ENCODE data around the gene EDC4.
A peak's percentile ranks its signal among the peaks of the same experiment; 100 is the strongest.
"Not testable (repeated sequence)": the region's sequence is repeated elsewhere in the genome, so short reads cannot be mapped to it uniquely, and the experiment has no call there.

The EDC4 gene

DNA sequence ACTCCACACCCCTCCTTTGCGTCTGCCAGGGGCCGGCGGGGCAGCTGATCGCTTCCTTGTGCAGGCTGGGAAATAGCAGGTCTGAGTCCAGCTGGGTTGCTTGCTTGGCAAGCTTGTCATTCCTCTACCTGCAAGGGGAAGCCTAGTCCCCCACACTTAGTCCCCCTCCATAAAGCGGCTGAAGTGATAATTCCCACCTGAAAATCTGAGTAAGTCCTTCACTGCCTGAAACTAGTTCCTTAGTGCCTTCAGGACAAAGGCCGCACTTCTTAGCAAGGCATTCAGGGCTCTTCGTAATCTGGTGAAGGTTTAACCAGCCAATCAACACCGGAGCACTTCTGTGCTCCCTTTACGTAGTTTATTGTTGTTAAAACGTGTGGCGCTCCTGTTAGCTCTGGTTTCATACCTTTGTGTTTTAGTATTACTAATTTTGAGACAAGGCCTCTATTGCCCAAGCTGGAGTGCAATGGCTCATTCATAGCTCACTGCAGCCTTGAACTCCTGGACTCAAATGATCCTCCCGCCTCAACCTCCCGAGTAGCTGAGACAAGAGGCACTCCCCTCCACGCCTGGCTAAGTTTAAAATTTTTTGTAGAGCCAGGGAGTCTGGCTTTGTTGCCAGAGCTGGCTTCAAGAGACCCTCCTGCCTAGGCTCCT, 21.0 kb downstream of the EDC4 start:
- peak overlapping the region; percentile 70 for H3K27ac ChIP-seq
- no peak for DNase-seq (ENCODE audit: low read depth, low spot score)

- DNase-seq (ENCODE audit: low read depth, low spot score): no peak
Observed at GRCh38 chr16:67897231-67897630, 24.4 kb downstream of the EDC4 start.

DNA sequence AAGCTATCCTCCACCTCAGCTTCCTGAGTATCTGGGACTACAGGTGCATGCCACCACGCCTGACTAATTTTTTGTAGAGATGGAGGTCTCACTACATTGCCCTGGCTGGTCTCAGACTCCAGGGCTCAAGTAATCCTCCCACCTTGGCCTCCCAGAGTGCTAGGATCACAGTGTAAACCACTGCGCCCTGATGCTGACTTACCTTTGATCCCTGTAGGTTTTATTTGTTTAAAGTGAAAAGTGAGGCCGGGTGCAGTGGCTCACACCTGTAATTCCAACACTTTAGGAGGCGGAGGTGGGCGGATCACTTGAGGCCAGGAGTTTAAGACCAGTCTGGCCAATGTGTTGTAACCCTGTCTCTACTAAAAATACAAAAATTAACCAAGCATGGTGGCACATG, 28.9 kb downstream of the EDC4 start:
- no peak overlapping the region for H3K27ac ChIP-seq

More at GRCh38 chr16:67897231-67897630, 24.4 kb downstream of the EDC4 start:
- no peak overlapping the region for H3K27ac ChIP-seq

DNA sequence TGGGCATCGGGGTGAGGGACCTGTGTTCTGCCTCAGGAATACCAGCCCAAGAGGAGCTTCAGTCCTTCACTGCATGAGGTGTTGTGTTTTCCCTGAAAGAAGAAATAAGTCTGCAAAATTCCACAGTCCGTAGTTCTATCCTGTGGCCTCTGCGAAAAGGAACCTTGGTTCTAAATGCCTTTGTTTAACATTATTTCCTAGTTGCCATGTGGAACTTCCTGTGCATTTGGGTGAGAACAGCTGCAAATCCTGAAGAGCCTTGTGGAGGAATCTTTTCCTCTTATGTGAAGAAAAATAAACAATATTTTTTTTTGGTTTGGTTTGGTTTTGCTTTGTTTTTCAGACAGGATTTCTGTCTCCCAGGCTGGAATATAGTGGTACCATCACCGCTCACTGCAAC, 30.0 kb downstream of the EDC4 start:
- H3K27ac ChIP-seq: no peak overlapping the region

More for the DNA sequence above, 28.9 kb downstream of the EDC4 start:
- no peak for DNase-seq (ENCODE audit: low read depth, low spot score)

DNA sequence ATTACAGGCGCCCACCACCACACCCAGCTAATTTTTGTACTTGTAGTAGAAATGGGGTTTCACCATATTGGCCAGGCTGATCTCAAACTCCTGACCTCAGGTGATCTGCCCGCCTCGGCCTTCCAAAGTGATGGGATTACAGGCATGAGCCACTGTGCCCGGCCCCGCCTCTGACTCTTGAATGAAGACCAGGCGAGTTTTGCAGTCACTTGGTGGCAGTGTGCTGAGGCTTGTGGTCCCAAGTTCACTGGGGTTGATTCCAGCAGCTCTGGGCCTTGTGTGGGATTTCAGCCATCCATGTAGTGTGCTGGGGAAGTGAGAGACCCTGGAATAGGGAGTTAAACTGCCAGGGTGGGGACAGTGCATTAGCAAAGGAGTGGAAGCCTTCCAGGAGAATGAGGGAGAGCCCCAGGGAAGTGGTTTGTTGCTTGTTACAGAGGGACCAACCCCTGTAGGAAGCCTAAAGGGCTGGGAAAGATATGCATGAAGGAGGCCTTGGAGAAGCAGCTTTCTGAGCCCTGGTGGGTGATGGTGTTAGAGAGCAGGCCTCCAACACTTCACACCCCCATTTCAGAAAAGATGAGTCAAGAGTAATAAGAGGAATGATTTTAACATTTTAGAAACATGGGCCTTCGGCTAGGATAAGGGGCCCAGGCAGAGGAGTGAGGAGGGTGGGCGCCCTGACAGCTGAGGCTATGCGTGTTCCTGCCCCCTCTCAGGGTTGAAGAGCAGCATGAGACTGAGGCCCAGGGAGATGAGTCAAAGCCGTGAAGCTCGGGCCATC, 34.7 kb downstream of the EDC4 start:
- no peak overlapping the region for H3K27ac ChIP-seq
- no peak for DNase-seq (ENCODE audit: low read depth, low spot score)

More for the DNA sequence above, 30.0 kb downstream of the EDC4 start:
- DNase-seq (ENCODE audit: low read depth, low spot score): no peak

DNA sequence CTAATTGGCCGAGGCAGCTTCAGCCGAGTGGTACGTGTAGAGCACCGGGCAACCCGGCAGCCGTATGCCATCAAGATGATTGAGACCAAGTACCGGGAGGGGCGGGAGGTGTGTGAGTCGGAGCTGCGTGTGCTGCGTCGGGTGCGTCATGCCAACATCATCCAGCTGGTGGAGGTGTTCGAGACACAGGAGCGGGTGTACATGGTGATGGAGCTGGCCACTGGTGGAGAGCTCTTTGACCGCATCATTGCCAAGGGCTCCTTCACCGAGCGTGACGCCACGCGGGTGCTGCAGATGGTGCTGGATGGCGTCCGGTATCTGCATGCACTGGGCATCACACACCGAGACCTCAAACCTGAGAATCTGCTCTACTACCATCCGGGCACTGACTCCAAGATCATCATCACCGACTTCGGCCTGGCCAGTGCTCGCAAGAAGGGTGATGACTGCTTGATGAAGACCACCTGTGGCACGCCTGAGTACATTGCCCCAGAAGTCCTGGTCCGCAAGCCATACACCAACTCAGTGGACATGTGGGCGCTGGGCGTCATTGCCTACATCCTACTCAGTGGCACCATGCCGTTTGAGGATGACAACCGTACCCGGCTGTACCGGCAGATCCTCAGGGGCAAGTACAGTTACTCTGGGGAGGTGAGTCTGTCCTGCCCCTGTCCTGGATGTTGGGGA, 36.3 kb downstream of the EDC4 start:
- no peak for DNase-seq (ENCODE audit: low read depth, low spot score)
- H3K27ac ChIP-seq: no peak overlapping the region

DNA sequence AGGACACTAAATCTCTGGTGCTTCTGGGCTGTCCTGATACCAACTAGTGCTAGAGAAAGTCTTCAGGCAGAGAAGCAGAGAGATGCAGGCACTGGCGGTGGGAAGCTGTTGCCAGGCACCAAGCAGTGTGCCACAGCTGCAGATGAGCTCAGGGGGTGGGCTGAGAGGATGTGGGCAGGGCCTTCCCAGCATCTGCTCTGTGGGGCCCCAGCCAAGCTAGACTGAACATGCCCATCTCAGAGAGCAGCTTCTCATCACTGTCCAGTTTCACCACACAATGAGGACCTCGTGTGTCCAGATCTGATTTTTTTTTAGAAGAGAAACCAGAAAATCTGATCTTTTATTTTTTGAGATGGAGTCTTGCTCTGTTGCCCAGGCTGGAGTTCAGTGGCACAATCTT, 37.3 kb downstream of the EDC4 start:
- no peak overlapping the region for H3K27ac ChIP-seq
- DNase-seq (ENCODE audit: low read depth, low spot score): no peak

DNA sequence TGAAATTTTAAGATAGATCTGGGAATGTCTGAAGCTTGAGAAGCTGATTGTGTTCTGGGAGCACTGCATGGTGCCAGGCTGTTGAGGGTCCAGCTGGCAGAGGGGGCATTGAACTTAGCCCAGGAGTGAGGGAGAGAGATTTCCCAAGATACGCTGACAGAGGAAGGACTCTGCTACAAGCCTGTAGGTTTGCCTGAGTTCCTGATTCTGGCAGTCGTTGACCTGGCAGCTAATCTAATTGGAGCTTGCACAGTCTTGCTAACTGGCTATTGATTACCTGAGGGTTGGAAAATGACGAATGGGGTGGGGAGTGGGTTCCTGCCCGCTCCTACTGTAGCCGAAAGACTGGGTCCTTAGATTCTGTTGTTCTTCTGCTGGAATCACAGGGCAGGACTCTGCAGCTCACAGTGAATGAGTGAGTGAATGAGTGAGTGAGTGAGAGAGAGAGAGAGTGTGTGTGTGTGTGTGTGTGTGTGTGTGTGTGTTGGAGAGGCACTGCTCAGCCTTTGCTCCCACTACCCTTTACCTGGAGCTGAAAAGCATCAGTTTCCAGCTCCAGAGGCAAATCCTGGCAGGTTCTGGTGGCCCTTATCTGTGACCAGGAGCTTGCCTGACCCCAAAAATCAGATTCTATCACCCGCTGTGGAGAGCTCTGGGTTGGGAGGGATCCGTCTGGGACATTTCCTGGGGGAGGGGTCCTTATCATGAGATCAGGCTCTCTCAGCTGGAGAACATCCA, 42.1 kb downstream of the EDC4 start:
- no peak overlapping the region for H3K27ac ChIP-seq
- DNase-seq (ENCODE audit: low read depth, low spot score): no peak

GRCh38 chr16:67915496-67915769, 42.6 kb downstream of the EDC4 start:
- not testable (repeated sequence) for H3K27ac ChIP-seq; DNase-seq (ENCODE audit: low read depth, low spot score)

- H3K27ac ChIP-seq: no peak overlapping the region
- DNase-seq (ENCODE audit: low read depth, low spot score): no peak
Observed at GRCh38 chr16:67915831-67916723, 43.2 kb downstream of the EDC4 start.

DNA sequence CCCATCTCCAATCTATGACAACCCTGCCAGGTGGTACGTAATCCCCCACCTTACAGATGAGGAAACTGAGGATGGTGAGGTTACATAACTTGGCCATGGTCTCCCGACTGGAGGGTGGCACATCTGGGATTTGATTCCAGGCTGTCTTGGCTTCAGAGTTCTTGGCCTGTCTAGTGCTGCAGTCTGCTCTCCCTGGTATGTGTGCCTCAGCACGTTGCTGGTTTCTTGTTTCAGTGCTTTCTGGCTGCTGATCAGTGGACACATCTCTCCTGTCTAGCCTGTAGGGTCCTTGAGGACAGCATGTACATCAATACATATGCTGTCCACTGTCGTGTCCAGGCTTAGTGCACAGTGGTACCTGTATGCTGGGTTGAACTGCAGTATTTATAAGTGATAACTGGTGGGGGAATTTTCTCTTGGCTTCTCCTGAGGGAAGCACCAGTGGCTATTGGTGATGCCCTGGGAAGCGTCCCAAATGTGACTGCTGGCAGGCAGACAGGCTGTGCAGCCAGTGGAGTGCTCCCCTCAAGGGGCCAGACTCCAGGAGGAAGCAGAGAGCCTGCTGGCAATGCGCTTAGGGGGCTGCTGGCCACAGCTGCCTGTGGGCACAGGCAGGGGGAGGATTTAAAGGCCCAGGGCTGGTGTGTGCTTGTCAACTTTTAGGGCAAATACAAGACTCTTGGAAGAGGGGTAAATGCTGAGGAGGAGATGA, 44.4 kb downstream of the EDC4 start:
- H3K27ac ChIP-seq: no peak overlapping the region
- DNase-seq (ENCODE audit: low read depth, low spot score): no peak

DNA sequence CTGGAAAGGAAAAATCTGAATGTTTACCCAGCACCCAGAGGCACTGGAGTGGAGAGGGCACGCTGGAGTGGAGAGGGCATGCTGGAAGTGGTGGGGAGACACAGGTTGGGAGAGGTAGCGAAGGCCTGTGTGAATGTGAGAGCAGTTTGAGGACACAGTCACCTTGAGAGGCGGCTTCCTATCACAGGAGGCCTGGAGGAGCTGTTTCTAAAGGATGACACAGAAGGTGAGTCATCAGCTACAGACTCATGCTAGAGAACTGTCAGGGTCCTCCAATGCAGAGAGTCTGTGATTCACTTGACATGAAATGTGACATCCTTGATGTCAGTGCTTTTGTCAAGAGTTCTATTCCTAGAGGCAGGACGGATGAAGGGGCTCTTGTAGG, 45.0 kb downstream of the EDC4 start:
- DNase-seq (ENCODE audit: low read depth, low spot score): peak; percentile 57
- no peak overlapping the region for H3K27ac ChIP-seq

DNA sequence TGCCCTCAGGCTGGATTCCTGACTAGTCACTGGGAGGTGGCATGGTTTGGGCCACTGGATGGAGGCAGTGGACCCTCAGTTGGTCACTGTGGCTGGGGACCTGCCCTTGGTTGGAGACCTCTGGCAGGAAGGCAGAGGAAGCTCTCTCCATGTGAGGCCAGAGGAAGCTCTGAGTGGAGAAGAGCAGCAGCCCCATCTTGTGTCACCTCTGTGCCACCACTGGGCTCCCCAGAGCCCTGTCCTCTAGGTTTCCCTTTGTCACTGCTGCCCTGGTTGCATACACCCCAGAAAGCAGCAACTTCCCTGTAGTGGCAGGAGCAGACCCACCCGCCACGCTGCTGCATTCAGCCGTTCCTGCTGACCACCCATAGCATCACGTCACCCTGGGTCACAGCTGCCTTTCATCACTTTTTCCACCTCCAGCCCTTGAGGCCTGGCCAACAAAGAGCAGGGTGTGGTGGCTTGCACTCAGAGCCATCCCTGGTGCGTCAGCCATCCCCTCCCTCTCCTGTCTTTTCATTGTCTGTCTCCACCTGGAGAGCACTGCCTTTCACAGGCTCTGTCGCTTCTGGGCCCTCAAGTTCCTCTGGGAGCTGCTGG, 46.9 kb downstream of the EDC4 start:
- no peak for DNase-seq (ENCODE audit: low read depth, low spot score)
- no peak overlapping the region for H3K27ac ChIP-seq

DNA sequence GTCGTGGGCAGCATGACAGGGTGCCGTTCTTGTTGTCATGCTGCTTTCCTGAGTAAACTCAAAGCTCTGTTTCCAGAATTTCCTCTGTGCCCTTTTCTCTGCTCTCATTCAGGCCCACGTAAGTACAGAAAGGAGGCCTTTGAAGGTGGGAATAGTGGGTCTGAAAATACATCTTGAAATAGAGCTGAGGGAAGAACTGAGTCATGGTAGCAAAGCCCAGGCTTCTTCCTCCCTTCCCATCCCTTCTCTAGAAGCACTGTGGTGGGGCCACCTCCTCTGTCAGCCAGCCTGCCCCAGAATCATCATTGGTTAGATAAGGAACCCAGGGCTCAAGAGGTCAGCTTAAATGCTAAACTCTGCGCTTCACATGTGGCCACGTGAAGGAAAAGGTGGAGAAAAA, 49.4 kb downstream of the EDC4 start:
- H3K27ac ChIP-seq: no peak overlapping the region
- no peak for DNase-seq (ENCODE audit: low read depth, low spot score)

- H3K27ac ChIP-seq: peak overlapping the region; percentile 21
- DNase-seq (ENCODE audit: low read depth, low spot score): no peak
Observed at GRCh38 chr16:67922740-67923139, 49.9 kb downstream of the EDC4 start.

DNA sequence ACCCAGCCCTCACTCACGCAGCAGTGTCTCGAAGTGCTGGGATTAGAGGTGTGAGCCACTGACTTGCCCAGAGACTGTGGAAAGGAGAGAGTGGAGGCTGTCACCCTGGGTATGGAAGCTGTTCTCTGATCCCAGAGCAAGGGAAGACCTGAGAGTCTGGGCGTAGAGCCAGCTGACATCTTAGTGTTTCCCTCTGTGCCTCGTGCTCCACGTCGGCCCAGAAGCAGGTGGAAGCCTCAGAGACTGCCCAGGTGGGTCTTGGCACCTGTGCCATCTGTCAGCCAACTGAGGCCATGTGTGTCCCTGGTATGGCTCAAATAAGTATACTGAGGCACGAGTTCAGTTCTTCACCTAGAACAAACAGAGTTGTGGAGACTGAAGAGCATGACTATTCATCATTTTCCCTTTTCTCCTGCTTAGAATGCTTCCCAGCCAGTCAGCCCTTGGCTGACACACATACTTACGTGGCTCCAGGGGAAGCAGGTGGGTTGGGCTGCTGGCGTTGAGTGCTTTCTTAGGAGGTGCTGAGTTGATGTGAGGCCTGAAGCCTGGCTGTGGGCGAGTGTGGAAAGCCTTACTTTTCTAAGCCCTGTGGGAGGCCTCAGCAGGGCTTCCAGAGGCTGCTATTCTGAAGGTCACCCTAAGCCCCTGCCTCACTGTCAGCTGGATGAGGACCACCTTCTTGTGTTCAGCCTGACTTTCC, 50.7 kb downstream of the EDC4 start:
- H3K27ac ChIP-seq: peak overlapping the region; percentile 21
- DNase-seq (ENCODE audit: low read depth, low spot score): no peak

DNA sequence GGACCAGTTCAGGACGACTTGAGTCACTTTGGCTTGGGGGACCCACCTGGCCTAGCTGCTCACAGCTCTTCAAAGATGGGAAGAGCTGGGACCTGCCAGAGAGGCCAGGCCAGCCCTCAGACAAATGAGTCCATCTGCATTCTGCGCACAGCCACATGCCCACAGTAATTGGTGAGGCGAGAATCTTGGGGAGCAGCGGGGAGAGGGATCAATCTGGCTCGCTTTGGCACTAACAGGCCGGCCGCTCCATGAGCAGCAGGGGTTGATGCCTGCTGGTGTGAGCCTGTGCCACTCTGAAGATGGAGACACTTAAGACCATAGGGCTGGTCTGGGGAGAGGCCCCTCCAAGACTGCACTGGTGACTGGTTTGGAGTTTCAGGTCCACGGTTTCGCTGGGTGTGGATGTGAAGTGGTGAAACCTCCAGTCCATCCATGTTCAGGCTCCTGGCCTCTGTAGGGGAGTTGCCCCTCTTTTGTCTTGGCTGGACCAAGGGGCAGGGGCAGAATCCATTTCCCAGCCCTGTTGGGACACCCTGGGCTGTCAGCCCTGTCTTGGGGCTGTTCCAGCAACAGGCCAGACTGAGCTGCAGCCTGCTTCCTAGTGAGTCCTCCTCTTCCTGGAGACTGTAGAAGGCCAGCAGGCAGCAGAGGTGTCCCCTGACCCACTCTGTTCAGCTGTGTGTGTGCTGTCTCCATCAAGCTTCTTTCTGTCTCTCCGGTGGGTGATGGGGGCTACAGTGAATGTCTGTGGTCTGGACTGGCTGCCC, 51.5 kb downstream of the EDC4 start:
- no peak for DNase-seq (ENCODE audit: low read depth, low spot score)
- H3K27ac ChIP-seq: peak overlapping the region; percentile 21

Data from epithelial cell of prostate (primary cell).